Lung (tissue), 12 donors: ENCODE measurements around the gene GRID1. TPM values are rescaled to one million over a fixed set of nuclear protein-coding genes. Genes with fewer than 3 reads are reported as not detected.

Source experiments
- ATAC-seq: fragments of 200-7000 bp; cut with Tn5 transposase; one replicate; pipeline ENCODE4 v1.9.1; 2020; ENCODE audit warnings: moderate number of reproducible peaks; ENCODE audit not compliant: insufficient read depth, low FRiP score
- DNase-seq, 3 donors: peaks; one replicate each; pipeline ENCODE4 v3.0.0-alpha.2; 2013 to 2017
- H3K27ac ChIP-seq, 2 donors: one replicate each; pipeline ENCODE4 v1.5.1; 2013; ENCODE audit warnings: mild to moderate bottlenecking in 2 of 2, moderate library complexity in 2 of 2, control low read depth in 1 of 2, inconsistent platforms in 1 of 2, low read depth in 1 of 2, low read length in 1 of 2
- H3K27me3 ChIP-seq, 3 donors: one replicate each; pipeline ENCODE4 v1.5.1; 2013; ENCODE audit warnings: low read length in 2 of 3; ENCODE audit not compliant: control insufficient read depth in 3 of 3, insufficient read depth in 3 of 3
- H3K36me3 ChIP-seq, 4 donors: one replicate each; pipeline ENCODE4 v1.5.1; 2013; ENCODE audit warnings: low read length in 4 of 4, mild to moderate bottlenecking in 1 of 4, moderate library complexity in 1 of 4; ENCODE audit not compliant: control insufficient read depth in 4 of 4, insufficient read depth in 4 of 4
- H3K4me1 ChIP-seq, 5 donors: one replicate each; pipeline ENCODE4 v1.5.1; 2013; ENCODE audit warnings: low read length in 5 of 5, mild to moderate bottlenecking in 2 of 5, moderate library complexity in 1 of 5; ENCODE audit not compliant: control insufficient read depth in 5 of 5, insufficient read depth in 5 of 5
- H3K4me3 ChIP-seq: one replicate; pipeline ENCODE4 v1.5.1; 2013; ENCODE audit warnings: mild to moderate bottlenecking, control low read depth, moderate library complexity
- H3K9ac ChIP-seq, 2 donors: one replicate each; pipeline ENCODE4 v1.5.1; 2013; ENCODE audit warnings: low read length in 2 of 2, control low read depth in 1 of 2; ENCODE audit not compliant: insufficient read depth in 1 of 2
- H3K9me3 ChIP-seq, 4 donors: one replicate each; pipeline ENCODE4 v1.5.1; 2013; ENCODE audit warnings: low read length in 3 of 4, mild to moderate bottlenecking in 1 of 4, moderate library complexity in 1 of 4; ENCODE audit not compliant: control insufficient read depth in 4 of 4, insufficient read depth in 3 of 4
- CTCF ChIP-seq: IDR thresholded peaks from 2 replicates; pipeline ENCODE4 v1.5.1; 2012; ENCODE audit warnings: mild to moderate bottlenecking; ENCODE audit errors: control extremely low read depth, extremely low read depth
- WGBS, 2 donors: extraction: QIAGEN DNeasy Blood & Tissue Kit; methylation state at CpG; one replicate each; pipeline ENCODE4 v1.1.7; 2013; 5-methylcytosine and 5-hydroxymethylcytosine counted together
- polyA plus RNA-seq, 2 donors: library from polyadenylated mRNA; stranded (reverse); fragments of 200-250 nt; gene quantifications; one replicate each; pipeline ENCODE4 v1.2.1, GENCODE V29; 2013
- total RNA-seq, 2 donors: library from RNA; depleted of rRNA in 1 of 2; stranded (reverse); fragments of >200 nt in 1 of 2; gene quantifications; one replicate each; pipeline ENCODE4 v1.2.1, GENCODE V29; 2014 to 2021
- donor health status: control.
- donor health status: control.
- donor health status: Bipolar disorder and iron deficiency.
- donor health status: healthy.
- donor health status: DM: yes; HTN: yes; CAD: no.

GRID1 gene
- total and polyA plus RNA-seq, 4 donors = 1.1 to 3.6 (median 2.2) TPM

DNA sequence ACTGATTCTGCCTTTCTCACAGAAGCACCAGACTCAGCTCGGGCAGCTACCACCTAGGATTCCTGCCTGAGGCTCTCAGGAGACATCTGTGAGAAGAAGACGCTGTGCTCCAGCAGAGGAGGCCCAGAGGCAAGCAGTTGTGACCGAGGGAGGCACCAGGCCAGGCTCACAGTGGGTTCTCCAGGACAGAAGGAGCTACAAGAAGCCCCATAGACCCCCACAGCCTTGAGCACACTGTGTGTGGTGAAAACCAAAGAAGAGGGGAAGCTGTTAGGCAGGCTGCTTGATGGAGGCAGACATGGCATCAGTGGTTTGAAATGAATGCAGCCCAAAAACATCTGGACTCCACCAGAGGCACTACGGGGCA, 198.8 kb downstream of the GRID1 start:
- no peak overlapping the region for H3K4me3 ChIP-seq
- TF ChIP-seq CTCF = no peak
- peaks cover 0 to 2% (median 0%) of the 10 kb centered on the region in 4 donors for H3K9me3 ChIP-seq
- DNase-seq (no peak), ATAC-seq (no peak)
- H3K27ac ChIP-seq = no peak overlapping the region
- H3K9ac ChIP-seq = no peak overlapping the region
- no peaks in the 10 kb centered on the region for H3K4me1 ChIP-seq
- 83 to 89% methylated on average over 4 of the region's 4 CpGs for WGBS, 2 donors
- H3K36me3 ChIP-seq = no peaks in the 10 kb centered on the region
- H3K27me3 ChIP-seq = no peaks in the 10 kb centered on the region

- WGBS, 2 donors = 79 to 82% methylated on average over 5 of the region's 5 CpGs
- ATAC-seq (no peak), DNase-seq (no peak)
- Histone ChIP-seq H3K9ac (no peak overlapping the region), H3K36me3 (no peaks in the 10 kb centered on the region), H3K9me3 (peaks cover 0 to 2% (median 0%) of the 10 kb centered on the region in 4 donors), H3K27ac (no peak overlapping the region), H3K4me1 (no peaks in the 10 kb centered on the region), H3K27me3 (no peaks in the 10 kb centered on the region), H3K4me3 (no peak overlapping the region)
- no peak for TF ChIP-seq CTCF
Measured at GRCh38 chr10:86167121-86167761, 199.4 kb downstream of the GRID1 start.

DNA sequence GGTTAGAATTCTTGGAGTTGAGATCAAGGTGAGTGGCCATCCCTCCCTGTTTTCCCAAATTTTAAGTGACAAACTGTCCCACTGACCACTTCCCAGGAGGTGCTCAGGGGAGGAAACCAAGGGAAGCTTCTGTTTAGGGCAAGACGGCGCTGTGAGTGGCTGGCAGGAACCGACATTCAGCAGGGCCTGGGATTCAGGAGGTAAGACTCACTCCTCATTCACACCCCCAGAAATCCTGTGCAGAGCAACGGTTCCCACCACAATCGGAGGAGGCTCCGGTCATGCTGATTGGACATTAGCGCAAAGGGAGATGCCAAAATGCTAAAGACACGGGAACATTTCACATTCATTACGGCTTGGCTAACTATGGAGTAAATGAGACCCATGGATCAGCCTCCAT, 200.9 kb downstream of the GRID1 start:
- ATAC-seq = no peak
- WGBS, 2 donors = 90 to 92% methylated on average over 9 of the region's 9 CpGs
- Histone ChIP-seq H3K27ac (no peak overlapping the region), H3K27me3 (no peaks in the 10 kb centered on the region), H3K36me3 (no peaks in the 10 kb centered on the region), H3K9me3 (peaks cover 0 to 2% (median 0%) of the 10 kb centered on the region in 4 donors), H3K9ac (no peak overlapping the region), H3K4me3 (no peak overlapping the region), H3K4me1 (no peaks in the 10 kb centered on the region)
- no peak for TF ChIP-seq CTCF
- DNase-seq = no peak
